Keratinocyte (primary cell): ENCODE results near the gene NCR2. TPM values are rescaled to one million over a fixed set of nuclear protein-coding genes. Genes with fewer than 3 reads are reported as not detected.

Experiments used
- DNase-seq: peaks from one replicate; pipeline ENCODE4 v3.0.0-alpha.2; 2011; ENCODE audit warnings: low read depth, missing footprints, low spot score
- FAIRE-seq: peaks from 2 replicates; lab custom pipeline; 2011; peaks lifted over from hg19 to GRCh38; lab: Jason Lieb, UNC
- H2AFZ ChIP-seq: 2 replicates; pipeline ENCODE4 v1.6.0; 2012; ENCODE audit warnings: low read length, control low read depth, inconsistent platforms; ENCODE audit not compliant: control insufficient read depth
- H3K27ac ChIP-seq: 2 replicates; pipeline ENCODE4 v1.5.1; 2011; ENCODE audit warnings: low read length; ENCODE audit not compliant: control insufficient read depth, insufficient read depth
- H3K27me3 ChIP-seq: 3 replicates; pipeline ENCODE4 v1.6.0; 2011; ENCODE audit warnings: low read length; ENCODE audit not compliant: control insufficient read depth, insufficient read depth; ENCODE audit errors: extremely low read depth
- H3K36me3 ChIP-seq, 2 experiments: 2 replicates in 1 of 2; 3 replicates in 1 of 2; pipeline ENCODE4 v1.5.1; 2011; ENCODE audit warnings: low read length in 2 of 2, mild to moderate bottlenecking in 1 of 2; ENCODE audit not compliant: control insufficient read depth in 2 of 2, insufficient read depth in 2 of 2; ENCODE audit errors: extremely low read depth in 1 of 2
- H3K4me1 ChIP-seq: 3 replicates; pipeline ENCODE4 v1.5.1; 2011; ENCODE audit warnings: low read length; ENCODE audit not compliant: control insufficient read depth, insufficient read depth; ENCODE audit errors: extremely low read depth
- H3K4me2 ChIP-seq: 3 replicates; pipeline ENCODE4 v1.6.0; 2011; ENCODE audit warnings: low read depth, low read length; ENCODE audit not compliant: control insufficient read depth, insufficient read depth; ENCODE audit errors: extremely low read depth
- H3K4me3 ChIP-seq, 3 experiments: fragments of 200-600 bp in 1 of 3; sonication (generic) in 1 of 3; 2 replicates in 2 of 3; 3 replicates in 1 of 3; pipeline ENCODE4 v1.5.1; 2011 to 2016; ENCODE audit warnings: low read length in 3 of 3, mild to moderate bottlenecking in 3 of 3, control low read depth in 2 of 3, inconsistent platforms in 1 of 3, low read depth in 1 of 3, mixed read lengths in 1 of 3, mixed run types in 1 of 3, moderate library complexity in 1 of 3; ENCODE audit not compliant: control insufficient read depth in 2 of 3, insufficient read depth in 2 of 3; ENCODE audit errors: extremely low read depth in 1 of 3
- H3K79me2 ChIP-seq: 2 replicates; pipeline ENCODE4 v1.6.0; 2012; ENCODE audit warnings: low read length; ENCODE audit not compliant: control insufficient read depth, insufficient read depth
- H3K9ac ChIP-seq: 3 replicates; pipeline ENCODE4 v1.6.0; 2011; ENCODE audit warnings: low read length; ENCODE audit not compliant: control insufficient read depth, insufficient read depth; ENCODE audit errors: extremely low read depth
- H3K9me1 ChIP-seq: 3 replicates; pipeline ENCODE4 v1.6.0; 2011; ENCODE audit warnings: low read length; ENCODE audit not compliant: control insufficient read depth, insufficient read depth; ENCODE audit errors: extremely low read depth
- H3K9me3 ChIP-seq: 2 replicates; pipeline ENCODE4 v1.5.1; 2012; ENCODE audit warnings: low read depth, low read length; ENCODE audit not compliant: control insufficient read depth
- H4K20me1 ChIP-seq: 3 replicates; pipeline ENCODE4 v1.6.0; 2011; ENCODE audit warnings: low read length; ENCODE audit not compliant: control insufficient read depth, insufficient read depth; ENCODE audit errors: extremely low read depth
- CTCF ChIP-seq, 3 experiments: IDR thresholded peaks in 1 of 3; conservative IDR thresholded peaks in 1 of 3; optimal IDR thresholded peaks in 1 of 3; 2 replicates in 2 of 3; 3 replicates in 1 of 3; pipeline versions ENCODE3 to v1.5.1; 2011; ENCODE audit warnings: low read length in 3 of 3, mild to moderate bottlenecking in 3 of 3, moderate library complexity in 2 of 3, control low read depth in 1 of 3, inconsistent platforms in 1 of 3; ENCODE audit not compliant: insufficient read depth in 2 of 3; ENCODE audit errors: extremely low read depth in 1 of 3
- EZH2 ChIP-seq: IDR thresholded peaks from one replicate; pipeline ENCODE4 v1.6.1; 2012; ENCODE audit warnings: inconsistent platforms, mild to moderate bottlenecking, low read length, moderate library complexity
- dilution Hi-C: fragments of 300-500 bp; cut with MboI; formaldehyde crosslinking; loops from one replicate; pipeline ENCODE4 v1.7.0; 2020; ENCODE audit warnings: low sequenced_read_pairs; ENCODE audit not compliant: extremely low pct_ligation_motif_present
- polyA plus RNA-seq, 5 experiments: library from polyadenylated mRNA; depleted of rRNA in 3 of 5; stranded (reverse) in 3 of 5; stranded (forward) in 1 of 5; unstranded in 1 of 5; fragments of >200 nt; gene quantifications; 1 replicate in 1 of 5; 2 replicates in 3 of 5; 3 replicates in 1 of 5; pipeline versions ENCODE4 v1.2.1 to v1.2.3, GENCODE V29; 2011 to 2012; ENCODE audit warnings: missing spikeins in 2 of 5, low read depth in 1 of 5, low replicate concordance in 1 of 5

NCR2 gene
- polyA plus RNA-seq, 1 donor (not counting 4 experiments of a cell fraction or from before 2014, with no cell fraction given) = not detected

GRCh38 chr6:41289815-41290214 is 45.6 kb upstream of the NCR2 start:
- H3K9me1 ChIP-seq = no peaks in the 10 kb centered on the region
- H3K9ac ChIP-seq = no peak overlapping the region
- peaks cover 2% of the 10 kb centered on the region for H3K4me1 ChIP-seq
- no peak overlapping the region for H3K4me3 ChIP-seq
- no peak overlapping the region for H2AFZ ChIP-seq
- no peaks in the 10 kb centered on the region for H3K36me3 ChIP-seq
- H3K27me3 ChIP-seq = peaks cover 10% of the 10 kb centered on the region
- FAIRE-seq = no peak
- no peak overlapping the region for H3K27ac ChIP-seq
- H4K20me1 ChIP-seq = no peaks in the 10 kb centered on the region
- H3K79me2 ChIP-seq = no peaks in the 10 kb centered on the region
- H3K9me3 ChIP-seq = no peaks in the 10 kb centered on the region
- H3K4me2 ChIP-seq = no peak overlapping the region
- dilution Hi-C loops = no loop called here
- TF ChIP-seq CTCF (optimal IDR thresholded peaks at IDR 0.05 in 1 of 3, IDR thresholded peaks at IDR 0.05 in 1 of 3, conservative IDR thresholded peaks at IDR 0.05 in 1 of 3; ENCODE audit: extremely low read depth in 1 of 3, insufficient read depth in 2 of 3, low read length in 3 of 3) (no peak), EZH2 (no peak)
- DNase-seq = no peak

- H3K4me1 ChIP-seq = peaks cover 2% of the 10 kb centered on the region
- DNase-seq = no peak
- H3K4me3 ChIP-seq = no peak overlapping the region
- no peaks in the 10 kb centered on the region for H3K9me1 ChIP-seq
- dilution Hi-C loops = no loop called here
- H3K9ac ChIP-seq = no peak overlapping the region
- no peaks in the 10 kb centered on the region for H3K9me3 ChIP-seq
- H3K36me3 ChIP-seq = no peaks in the 10 kb centered on the region
- no peaks in the 10 kb centered on the region for H3K79me2 ChIP-seq
- H4K20me1 ChIP-seq = no peaks in the 10 kb centered on the region
- no peak for FAIRE-seq
- H3K4me2 ChIP-seq = no peak overlapping the region
- H3K27ac ChIP-seq = no peak overlapping the region
- H2AFZ ChIP-seq = no peak overlapping the region
- H3K27me3 ChIP-seq = peaks cover 5% of the 10 kb centered on the region
- no peak for TF ChIP-seq EZH2
- TF ChIP-seq CTCF (optimal IDR thresholded peaks at IDR 0.05 in 1 of 3, IDR thresholded peaks at IDR 0.05 in 1 of 3, conservative IDR thresholded peaks at IDR 0.05 in 1 of 3; ENCODE audit: extremely low read depth in 1 of 3, insufficient read depth in 2 of 3, low read length in 3 of 3) = no peak
Measured at GRCh38 chr6:41291717-41292116, 43.7 kb upstream of the NCR2 start.
